A673 (cell line): ENCODE measurements around the gene ANKRD27.

Experiments
- CTCF ChIP-seq: fragments of 300-800, 200-600 bp; sonication (generic); conservative IDR thresholded peaks from 2 replicates; pipeline ENCODE4 v1.5.1; 2017; ENCODE audit warnings: low read depth, mild to moderate bottlenecking, antibody characterized with exemption, low read length, moderate library complexity, mixed read lengths
- EZH2 ChIP-seq: fragments of 200-600 bp; sonication (generic); IDR thresholded peaks from 2 replicates; pipeline ENCODE4 v1.6.1; 2017; ENCODE audit warnings: borderline replicate concordance, low read depth, mild to moderate bottlenecking, mixed read lengths, antibody characterized with exemption, low read length; ENCODE audit not compliant: poor library complexity, severe bottlenecking

GRCh38 chr19:32674153-32674930 lies 638 bp downstream of the ANKRD27 start:
- TF ChIP-seq EZH2, result no peak
- no peak for TF ChIP-seq CTCF
